Testis (tissue), 3 donors: ENCODE data around the gene EIPR1. TPM values are rescaled to one million over a fixed set of nuclear protein-coding genes. Genes with fewer than 3 reads are reported as not detected.

ENCODE experiments used
- DNase-seq: peaks from one replicate; pipeline ENCODE4 v3.0.0-alpha.2; 2019
- H3K27ac ChIP-seq, 2 donors: fragments of 200-600 bp; sonication (generic); one replicate each; pipeline ENCODE4 v1.5.1; 2019
- H3K27me3 ChIP-seq: fragments of 200-600 bp; sonication (generic); one replicate; pipeline ENCODE4 v1.5.1; 2019
- H3K36me3 ChIP-seq: fragments of 200-600 bp; sonication (generic); one replicate; pipeline ENCODE4 v1.5.1; 2017; ENCODE audit warnings: low read depth; ENCODE audit errors: missing control alignments
- H3K4me1 ChIP-seq: fragments of 200-600 bp; sonication (generic); one replicate; pipeline ENCODE4 v1.5.1; 2019
- H3K4me3 ChIP-seq, 2 donors: fragments of 200-600 bp; sonication (generic); one replicate each; pipeline ENCODE4 v1.5.1; 2017 to 2019
- H3K9me3 ChIP-seq: fragments of 200-600 bp; sonication (generic); one replicate; pipeline ENCODE4 v1.5.1; 2017
- POLR2A ChIP-seq: fragments of 450-650 bp; IDR thresholded peaks from one replicate; pipeline ENCODE4 v1.6.1; 2017; ENCODE audit warnings: antibody characterized with exemption, mild to moderate bottlenecking, moderate library complexity
- WGBS, 2 donors: methylation state at CpG; one replicate each; pipeline ENCODE4 v1.1.5; 2018; 5-methylcytosine and 5-hydroxymethylcytosine counted together
- intact Hi-C: fragments of 100-400 bp; cut with DNase I; formaldehyde crosslinking; loops from one replicate; pipeline ENCODE4 v1.15.1; 2023; ENCODE audit warnings: low total_unique reads
- polyA plus RNA-seq: library from polyadenylated mRNA; stranded (reverse); fragments of 350-450 nt; fragmentation: Illumina TruSeq; extraction: RNeasy Lipid Tissue Mini Kit (QIAGEN cat#74804); gene quantifications from one replicate; pipeline ENCODE4 v1.2.3, GENCODE V29; 2014; ENCODE audit warnings: low read depth, low replicate concordance; ENCODE audit not compliant: insufficient read depth
- total RNA-seq, 2 donors: library from RNA; depleted of rRNA; stranded (reverse); fragments of >200 nt; gene quantifications; one replicate each; pipeline ENCODE4 v1.2.3, GENCODE V29; 2016
- TF ChIP-seq, protein P1 (sequence below), 3 experiments: fragments of 450-650 bp in 2 of 3; fragments of 200-600 bp in 1 of 3; sonication (generic) in 1 of 3; IDR thresholded peaks; one replicate each; pipeline ENCODE4 v1.5.1; 2016 to 2019; ENCODE audit warnings: antibody characterized with exemption in 3 of 3, mild to moderate bottlenecking in 2 of 3, moderate library complexity in 1 of 3

EIPR1 gene
- total and polyA plus RNA-seq, 3 donors from 2014 or later: 31.5 to 40.2 (median 32.1) TPM

GRCh38 chr2:3262437-3263388, 114.9 kb downstream of the EIPR1 start:
- H3K4me1 ChIP-seq: peaks cover 8% of the 10 kb centered on the region
- H3K27me3 ChIP-seq: no peaks in the 10 kb centered on the region
- no peaks in the 10 kb centered on the region for H3K9me3 ChIP-seq
- WGBS, 2 donors: 91 to 99% methylated on average over 13 to 18 of the region's 18 CpGs
- DNase-seq: no peak
- TF ChIP-seq POLR2A: no peak
- TF ChIP-seq, protein P1, sequence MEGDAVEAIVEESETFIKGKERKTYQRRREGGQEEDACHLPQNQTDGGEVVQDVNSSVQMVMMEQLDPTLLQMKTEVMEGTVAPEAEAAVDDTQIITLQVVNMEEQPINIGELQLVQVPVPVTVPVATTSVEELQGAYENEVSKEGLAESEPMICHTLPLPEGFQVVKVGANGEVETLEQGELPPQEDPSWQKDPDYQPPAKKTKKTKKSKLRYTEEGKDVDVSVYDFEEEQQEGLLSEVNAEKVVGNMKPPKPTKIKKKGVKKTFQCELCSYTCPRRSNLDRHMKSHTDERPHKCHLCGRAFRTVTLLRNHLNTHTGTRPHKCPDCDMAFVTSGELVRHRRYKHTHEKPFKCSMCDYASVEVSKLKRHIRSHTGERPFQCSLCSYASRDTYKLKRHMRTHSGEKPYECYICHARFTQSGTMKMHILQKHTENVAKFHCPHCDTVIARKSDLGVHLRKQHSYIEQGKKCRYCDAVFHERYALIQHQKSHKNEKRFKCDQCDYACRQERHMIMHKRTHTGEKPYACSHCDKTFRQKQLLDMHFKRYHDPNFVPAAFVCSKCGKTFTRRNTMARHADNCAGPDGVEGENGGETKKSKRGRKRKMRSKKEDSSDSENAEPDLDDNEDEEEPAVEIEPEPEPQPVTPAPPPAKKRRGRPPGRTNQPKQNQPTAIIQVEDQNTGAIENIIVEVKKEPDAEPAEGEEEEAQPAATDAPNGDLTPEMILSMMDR (IDR thresholded peaks at IDR 0.05): no peak
- no peak overlapping the region for H3K27ac ChIP-seq
- H3K4me3 ChIP-seq: no peak overlapping the region
- no peaks in the 10 kb centered on the region for H3K36me3 ChIP-seq
- intact Hi-C loops: no loop called here

DNA sequence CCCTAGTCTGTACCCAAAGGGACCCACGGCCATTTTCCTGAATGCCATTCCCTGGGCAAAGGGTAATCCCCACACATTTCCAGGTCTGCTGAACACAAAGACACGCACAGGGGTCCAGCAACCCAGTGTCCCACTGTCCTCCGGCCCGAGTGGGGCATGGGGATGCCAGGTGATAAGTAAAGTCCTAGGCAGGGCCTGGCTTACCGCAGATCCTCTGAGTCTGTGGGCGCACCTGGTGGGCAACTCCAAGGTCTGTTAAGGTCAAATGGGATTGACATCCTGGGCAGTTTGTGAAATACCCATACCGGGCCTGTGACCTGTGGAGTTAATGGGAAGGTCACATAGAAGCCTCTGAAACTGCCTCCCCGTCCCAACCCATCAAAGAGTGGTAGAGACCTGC, 116.1 kb downstream of the EIPR1 start:
- 90 to 96% methylated on average over 8 of the region's 8 CpGs for WGBS, 2 donors
- H3K27me3 ChIP-seq: no peaks in the 10 kb centered on the region
- DNase-seq: no peak
- no peaks in the 10 kb centered on the region for H3K36me3 ChIP-seq
- H3K4me3 ChIP-seq: no peak overlapping the region
- H3K9me3 ChIP-seq: no peaks in the 10 kb centered on the region
- TF ChIP-seq POLR2A: no peak
- TF ChIP-seq, protein P1 (IDR thresholded peaks at IDR 0.05): no peak
- H3K4me1 ChIP-seq: peaks cover 8% of the 10 kb centered on the region
- intact Hi-C loops: no loop called here
- no peak overlapping the region for H3K27ac ChIP-seq

- Histone ChIP-seq H3K36me3 (no peaks in the 10 kb centered on the region), H3K4me1 (peaks cover 8% of the 10 kb centered on the region), H3K4me3 (no peak overlapping the region), H3K27ac (no peak overlapping the region), H3K27me3 (no peaks in the 10 kb centered on the region), H3K9me3 (no peaks in the 10 kb centered on the region)
- WGBS, 2 donors: 94 to 98% methylated on average over 6 of the region's 6 CpGs
- intact Hi-C loops: no loop called here
- TF ChIP-seq, protein P1 (IDR thresholded peaks at IDR 0.05): no peak
- TF ChIP-seq POLR2A: no peak
- DNase-seq: no peak
These were observed 116.7 kb downstream of the EIPR1 start for GRCh38 chr2:3260959-3261358.

GRCh38 chr2:3257826-3258225, 119.8 kb downstream of the EIPR1 start:
- Histone ChIP-seq H3K27me3 (no peaks in the 10 kb centered on the region), H3K9me3 (no peaks in the 10 kb centered on the region), H3K27ac (no peak overlapping the region), H3K4me3 (no peak overlapping the region), H3K36me3 (no peaks in the 10 kb centered on the region), H3K4me1 (no peaks in the 10 kb centered on the region)
- 94 to 95% methylated on average over 8 of the region's 8 CpGs for WGBS, 2 donors
- intact Hi-C loops: no loop called here
- no peak for TF ChIP-seq POLR2A
- TF ChIP-seq, protein P1 (IDR thresholded peaks at IDR 0.05): no peak
- DNase-seq: no peak

- Histone ChIP-seq H3K9me3 (no peaks in the 10 kb centered on the region), H3K27me3 (no peaks in the 10 kb centered on the region), H3K4me1 (no peaks in the 10 kb centered on the region), H3K4me3 (no peak overlapping the region), H3K36me3 (no peaks in the 10 kb centered on the region), H3K27ac (no peak overlapping the region)
- TF ChIP-seq, protein P1 (IDR thresholded peaks at IDR 0.05): no peak
- no peak for TF ChIP-seq POLR2A
- intact Hi-C loops: no loop called here
- 90 to 94% methylated on average over 14 of the region's 14 CpGs for WGBS, 2 donors
- DNase-seq: no peak
These were observed 120.5 kb downstream of the EIPR1 start for GRCh38 chr2:3257166-3257565.
